ENCODE measurements around the gene SIK3.

The SIK3 gene

DNA sequence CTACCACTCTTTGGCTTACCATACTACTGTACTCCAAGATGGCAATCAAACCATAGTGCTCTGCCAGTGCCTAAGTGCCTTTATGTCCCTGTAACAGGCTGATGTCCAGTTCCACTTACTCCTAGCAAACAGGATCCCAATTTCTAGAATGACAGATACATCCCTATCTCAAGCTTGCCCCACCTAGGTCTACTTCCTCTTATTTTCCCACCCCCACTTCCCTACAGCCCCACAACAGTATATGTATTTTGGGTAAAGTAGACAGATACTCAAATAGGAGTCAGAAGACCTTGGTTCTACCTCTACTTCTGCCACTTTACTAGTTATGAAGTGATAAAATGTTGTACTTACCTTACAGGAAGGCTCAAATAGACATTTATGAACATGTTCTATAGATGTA is 24.1 kb downstream of the SIK3 start:
- H3K4me3 ChIP-seq (ENCODE audit: low read length), result 0 out of 2 replicates have a peak overlapping the region, but pooled peaks have one; percentile 11
- TF ChIP-seq ZNF274 (IDR thresholded peaks at IDR 0.05; ENCODE audit: low read depth, low read length), result no peak

DNA sequence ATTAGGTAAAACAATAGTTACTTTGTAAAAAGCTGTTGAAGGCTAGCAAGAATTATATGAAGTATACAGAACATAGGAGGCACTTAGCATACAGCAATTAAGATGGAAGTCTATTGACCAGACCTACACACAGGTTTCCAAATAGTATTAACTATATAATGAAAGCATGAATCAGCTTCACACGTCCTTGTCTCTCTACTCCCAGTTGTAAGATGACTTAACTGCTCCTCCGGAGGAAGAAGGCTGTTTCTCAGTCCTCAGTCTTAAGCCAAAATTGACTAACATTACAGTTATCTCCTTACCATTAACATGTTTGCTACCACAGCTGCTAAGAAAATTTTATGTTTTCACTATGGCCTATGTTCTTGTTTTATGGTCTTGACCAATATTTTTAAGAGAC is 24.7 kb downstream of the SIK3 start:
- TF ChIP-seq ZNF274 (IDR thresholded peaks at IDR 0.05; ENCODE audit: low read depth, low read length), result no peak

DNA sequence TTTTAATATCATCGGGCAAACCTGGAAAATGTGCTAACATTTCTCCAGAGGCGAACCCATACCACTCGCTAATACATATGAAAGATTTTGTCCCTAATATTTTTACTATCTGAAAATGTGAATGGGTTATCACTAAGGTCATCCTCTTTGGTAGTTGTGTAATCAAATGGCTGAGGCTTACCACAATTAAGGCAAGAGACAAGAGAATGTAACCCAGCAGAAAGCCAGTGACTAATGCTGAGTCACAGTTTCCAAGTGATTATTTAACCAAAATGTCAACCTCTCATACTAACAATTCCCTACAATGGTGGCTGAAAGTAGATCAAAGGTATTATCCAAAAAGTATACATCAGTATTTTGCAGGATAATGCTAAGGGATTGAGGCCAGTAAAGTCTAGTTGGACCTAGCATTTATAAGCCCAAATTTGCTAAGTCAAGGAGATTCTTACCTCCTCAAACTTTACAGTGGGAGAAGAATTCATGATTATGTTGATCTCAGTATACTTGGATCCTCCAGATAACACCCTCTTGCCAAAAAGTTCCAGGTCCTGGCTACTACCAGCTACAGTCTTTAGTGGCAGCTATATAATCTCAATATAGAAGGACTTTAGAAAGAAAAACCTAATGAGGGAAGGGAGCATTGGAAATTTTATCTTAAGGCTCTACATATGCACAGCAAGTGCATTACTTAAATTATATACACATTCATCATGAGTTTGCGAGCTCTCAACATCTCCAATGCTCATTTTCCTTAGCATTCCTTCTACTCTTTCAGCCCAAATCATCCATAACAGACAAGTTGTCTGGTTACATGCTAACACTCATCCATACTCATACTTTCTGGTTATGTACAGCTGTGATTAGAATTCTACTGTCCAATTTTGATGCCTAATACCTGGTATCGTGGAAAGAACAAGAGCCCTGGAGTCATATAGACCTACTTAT is 25.4 kb downstream of the SIK3 start:
- no peak overlapping the region for H3K4me3 ChIP-seq (ENCODE audit: low read length)
- TF ChIP-seq ZNF274 (IDR thresholded peaks at IDR 0.05; ENCODE audit: low read depth, low read length), result no peak

More for the DNA sequence above, 24.7 kb downstream of the SIK3 start:
- H3K4me3 ChIP-seq (ENCODE audit: low read length), result 0 out of 2 replicates have a peak overlapping the region, but pooled peaks have one; percentile 11

DNA sequence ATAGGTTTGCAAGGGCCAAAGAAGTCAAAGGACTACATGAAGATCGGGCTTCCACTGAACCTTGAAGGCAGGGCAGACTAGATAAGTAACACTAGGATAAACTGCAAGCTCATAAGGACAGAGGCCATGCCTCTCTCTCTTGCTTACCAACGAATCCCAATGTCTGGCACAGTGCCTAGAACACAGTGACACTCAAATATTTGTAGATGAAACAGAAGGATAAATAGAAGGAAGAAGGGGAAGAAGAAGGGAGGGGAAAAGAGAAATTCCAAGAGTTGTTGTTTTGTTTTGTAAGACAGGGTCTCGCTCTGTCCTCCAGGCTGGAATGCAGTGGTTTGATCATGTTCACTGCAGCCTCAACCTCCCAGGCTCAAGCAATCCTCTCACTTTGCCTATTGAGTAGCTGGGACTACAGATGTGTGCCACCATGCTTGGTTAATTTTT is 26.9 kb downstream of the SIK3 start:
- no peak for TF ChIP-seq ZNF274 (IDR thresholded peaks at IDR 0.05; ENCODE audit: low read depth, low read length)
- H3K4me3 ChIP-seq (ENCODE audit: low read length), result no peak overlapping the region

DNA sequence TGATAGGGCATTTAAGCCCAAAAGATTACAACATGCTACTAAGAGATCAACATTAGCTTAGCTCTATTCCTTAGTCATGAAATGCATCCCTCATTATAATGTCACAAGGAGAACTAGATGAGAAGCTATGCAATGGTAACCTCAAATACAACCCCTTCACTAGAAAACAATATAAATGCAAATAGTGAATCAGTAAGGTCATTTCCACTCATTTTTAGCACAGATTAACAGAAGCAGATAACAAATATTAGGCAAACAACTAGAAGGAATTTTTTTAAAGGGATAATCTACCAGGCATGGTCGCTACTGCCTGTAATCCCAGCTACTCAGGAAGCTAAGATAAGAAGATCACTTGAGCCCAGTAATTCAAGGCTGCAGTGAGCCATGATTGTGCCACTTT is 28.2 kb downstream of the SIK3 start:
- H3K4me3 ChIP-seq (ENCODE audit: low read length), result no peak overlapping the region
- no peak for TF ChIP-seq ZNF274 (IDR thresholded peaks at IDR 0.05; ENCODE audit: low read depth, low read length)

DNA sequence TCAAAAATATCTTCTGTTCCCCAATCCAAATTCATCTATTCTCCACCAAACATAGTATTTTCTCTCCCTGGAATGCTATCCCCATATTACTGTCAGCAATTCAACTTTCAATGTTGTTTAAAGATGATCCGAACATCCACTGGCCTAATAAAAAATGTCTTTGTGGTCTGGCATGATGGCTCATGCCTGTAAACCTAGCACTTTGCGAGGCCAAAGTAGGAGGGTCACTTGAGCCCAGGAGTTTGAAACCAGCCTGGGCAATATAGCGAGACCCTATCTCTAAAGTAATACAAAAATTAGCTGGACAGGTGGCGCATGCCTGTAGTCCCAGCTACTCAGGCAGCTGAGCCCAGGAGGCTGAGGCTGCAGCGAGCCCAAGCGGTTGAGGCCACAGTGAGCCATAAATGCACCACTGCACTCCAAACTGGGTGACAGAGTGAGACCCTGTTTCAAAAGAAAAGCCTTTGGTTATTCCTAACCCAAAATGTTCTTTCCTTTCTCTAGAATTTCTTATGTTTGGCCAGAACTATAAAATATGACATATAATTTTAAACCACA is 29.8 kb downstream of the SIK3 start:
- TF ChIP-seq ZNF274 (IDR thresholded peaks at IDR 0.05; ENCODE audit: low read depth, low read length), result no peak
- H3K4me3 ChIP-seq (ENCODE audit: low read length), result no peak overlapping the region

DNA sequence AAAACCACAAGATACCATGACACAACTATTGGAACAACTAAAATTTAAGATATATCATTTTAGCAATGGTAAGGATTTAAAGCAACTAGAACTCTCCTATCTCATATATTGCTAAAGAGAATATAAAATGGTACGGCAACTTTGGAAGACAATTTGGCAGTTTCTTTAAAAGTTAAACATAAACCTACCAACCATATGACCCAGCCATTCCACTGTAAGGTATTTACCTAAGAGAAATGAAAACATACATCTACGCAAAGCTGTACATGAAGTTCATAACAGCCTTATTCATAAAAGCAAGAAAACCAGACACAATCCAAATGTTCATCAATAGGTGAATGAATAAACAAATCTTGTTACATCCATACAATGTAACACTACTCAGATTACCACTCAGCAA is 31.3 kb downstream of the SIK3 start:
- TF ChIP-seq ZNF274 (IDR thresholded peaks at IDR 0.05; ENCODE audit: low read depth, low read length), result no peak
- H3K4me3 ChIP-seq (ENCODE audit: low read length), result no peak overlapping the region

DNA sequence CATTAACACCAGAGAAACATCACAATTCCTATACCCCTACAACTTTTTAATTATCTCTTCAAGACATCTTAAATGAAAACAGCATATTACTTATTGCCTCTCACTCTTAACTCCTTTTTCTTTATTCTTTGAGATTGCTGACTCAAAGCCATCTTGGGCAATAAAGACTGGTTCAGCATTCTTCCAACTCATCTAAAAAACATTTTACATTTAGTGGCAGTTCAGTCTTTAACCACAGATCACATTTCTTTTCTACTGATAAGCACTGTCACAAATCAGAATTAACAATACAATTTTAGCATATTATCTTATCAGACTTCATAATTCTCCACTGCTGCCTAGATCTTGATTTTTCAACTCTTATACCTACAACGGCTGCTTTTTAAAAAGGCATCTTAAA is 34.0 kb downstream of the SIK3 start:
- no peak for TF ChIP-seq ZNF274 (IDR thresholded peaks at IDR 0.05; ENCODE audit: low read depth, low read length)
- H3K4me3 ChIP-seq (ENCODE audit: low read length), result no peak overlapping the region

DNA sequence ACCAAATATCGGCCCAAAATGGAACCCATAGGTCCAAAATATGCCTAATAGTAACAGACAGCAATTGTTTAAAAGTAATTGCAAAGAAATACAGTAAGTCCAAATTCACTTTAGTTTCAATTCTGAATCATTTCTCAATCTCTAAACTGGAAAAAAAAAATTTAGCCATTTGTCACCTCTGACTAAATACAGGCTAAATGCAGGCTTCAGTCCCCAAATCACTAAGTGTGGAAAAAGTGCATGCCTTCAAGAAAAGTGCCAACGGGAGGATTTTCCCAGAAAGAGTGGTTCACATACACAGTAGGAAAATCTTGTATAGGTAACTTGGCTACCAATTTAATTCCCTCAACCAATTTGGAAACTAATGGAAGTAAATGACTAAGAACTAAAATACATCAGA is 35.7 kb downstream of the SIK3 start:
- H3K4me3 ChIP-seq (ENCODE audit: low read length), result no peak overlapping the region
- no peak for TF ChIP-seq ZNF274 (IDR thresholded peaks at IDR 0.05; ENCODE audit: low read depth, low read length)

DNA sequence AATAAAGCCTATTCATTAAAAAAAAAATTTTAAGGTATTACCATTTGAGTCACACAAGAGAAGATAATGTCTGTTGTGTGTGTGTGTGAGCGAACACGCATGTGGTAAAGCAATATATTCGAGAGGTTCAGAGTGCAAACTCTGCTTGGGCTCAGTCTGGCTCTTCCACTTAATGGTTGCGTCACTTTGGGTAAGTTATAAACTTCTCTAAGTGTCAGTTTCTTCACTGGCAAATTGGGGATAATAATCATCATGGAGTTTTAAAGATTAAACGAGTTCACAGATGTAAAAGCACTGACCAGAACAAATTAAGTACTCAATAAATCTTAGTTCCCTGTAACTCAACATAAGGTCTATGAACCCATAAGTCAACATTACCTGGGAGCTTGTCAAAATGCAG is 37.0 kb downstream of the SIK3 start:
- TF ChIP-seq ZNF274 (IDR thresholded peaks at IDR 0.05; ENCODE audit: low read depth, low read length), result no peak
- no peak overlapping the region for H3K4me3 ChIP-seq (ENCODE audit: low read length)

DNA sequence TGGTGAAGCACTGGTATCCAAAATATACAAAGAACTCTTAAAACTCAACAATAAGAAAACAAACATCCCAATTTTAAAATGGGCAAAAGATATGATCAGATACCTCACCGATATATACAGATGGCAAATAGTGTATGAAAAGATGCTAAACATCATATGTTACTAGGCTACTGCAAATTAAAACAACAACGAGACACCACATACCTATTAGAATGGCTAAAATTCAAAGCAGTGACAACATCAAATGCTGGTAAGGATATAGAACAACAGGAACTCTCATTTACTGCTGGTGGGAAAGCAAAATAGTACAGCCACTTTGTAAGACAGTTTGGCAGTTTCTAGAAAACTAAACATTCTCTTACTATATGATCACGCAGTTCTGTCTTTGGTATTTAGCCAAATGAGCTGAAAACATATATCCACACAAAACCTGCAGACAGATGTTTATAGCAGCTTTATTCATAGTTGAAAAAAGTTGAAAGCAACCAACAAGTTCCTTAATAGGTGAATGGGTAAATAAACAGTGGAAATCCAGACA is 38.5 kb downstream of the SIK3 start:
- no peak overlapping the region for H3K4me3 ChIP-seq (ENCODE audit: low read length)
- TF ChIP-seq ZNF274 (IDR thresholded peaks at IDR 0.05; ENCODE audit: low read depth, low read length), result no peak

DNA sequence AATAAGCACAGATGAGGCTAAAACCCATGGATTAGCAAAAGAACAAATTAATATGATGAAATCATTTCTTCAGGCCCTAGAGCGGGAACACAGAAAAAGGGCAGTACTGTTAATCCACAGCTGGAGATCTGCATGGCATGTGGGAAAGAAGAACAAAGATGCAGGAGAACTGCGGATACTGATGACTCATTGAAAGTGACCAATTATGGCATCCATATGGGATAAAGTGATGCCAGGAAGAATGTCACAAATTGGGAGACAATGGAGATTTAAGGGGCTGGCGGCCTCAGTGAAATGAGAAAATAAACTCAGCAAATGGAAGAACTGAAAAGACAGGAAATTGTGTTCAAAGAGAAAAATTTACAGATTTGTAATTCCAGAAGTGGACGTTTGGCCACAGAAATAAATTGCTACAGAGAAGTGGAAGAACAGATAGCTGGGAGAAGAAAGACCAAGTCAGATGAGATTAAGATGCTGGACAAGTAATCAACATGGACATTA is 39.4 kb downstream of the SIK3 start:
- TF ChIP-seq ZNF274 (IDR thresholded peaks at IDR 0.05; ENCODE audit: low read depth, low read length), result no peak
- H3K4me3 ChIP-seq (ENCODE audit: low read length), result no peak overlapping the region

DNA sequence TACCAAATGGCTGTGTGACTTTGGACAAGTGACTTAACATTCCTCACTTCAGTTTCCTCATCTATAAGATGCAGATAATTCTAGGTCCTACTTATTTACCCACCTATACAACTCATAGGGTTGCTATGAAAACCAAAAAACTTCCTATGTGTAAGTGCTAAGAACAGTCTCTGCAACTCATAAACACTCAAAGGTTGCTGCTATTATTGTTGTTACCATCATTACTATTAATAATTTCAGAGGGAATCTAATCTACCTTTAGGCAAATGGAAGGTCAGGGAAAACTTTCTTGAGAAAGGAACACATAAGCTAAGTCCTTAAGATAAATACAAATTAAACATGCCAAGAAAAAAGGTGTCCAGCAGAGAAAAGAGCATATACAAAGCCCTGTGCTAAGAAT is 40.5 kb downstream of the SIK3 start:
- H3K4me3 ChIP-seq (ENCODE audit: low read length), result no peak overlapping the region
- no peak for TF ChIP-seq ZNF274 (IDR thresholded peaks at IDR 0.05; ENCODE audit: low read depth, low read length)

DNA sequence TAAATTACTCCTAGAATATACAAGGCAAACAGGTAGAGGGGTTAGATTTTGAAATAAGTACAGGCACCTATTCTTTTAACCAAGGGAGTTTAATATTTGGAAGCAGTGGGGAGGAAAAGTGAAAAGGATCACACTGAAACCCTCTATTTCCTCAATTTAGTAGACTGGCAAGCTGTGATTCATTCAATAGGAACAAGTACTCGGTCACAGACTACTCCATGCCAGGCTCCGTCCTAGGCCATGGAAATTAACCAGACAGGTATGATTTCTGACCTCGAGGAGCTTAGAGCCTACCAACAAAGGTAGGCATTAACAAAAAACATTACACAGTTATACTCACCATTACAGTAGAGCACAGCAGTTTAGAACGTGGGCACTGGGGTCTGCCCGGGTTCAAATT is 40.9 kb downstream of the SIK3 start:
- TF ChIP-seq ZNF274 (IDR thresholded peaks at IDR 0.05; ENCODE audit: low read depth, low read length), result no peak
- no peak overlapping the region for H3K4me3 ChIP-seq (ENCODE audit: low read length)

DNA sequence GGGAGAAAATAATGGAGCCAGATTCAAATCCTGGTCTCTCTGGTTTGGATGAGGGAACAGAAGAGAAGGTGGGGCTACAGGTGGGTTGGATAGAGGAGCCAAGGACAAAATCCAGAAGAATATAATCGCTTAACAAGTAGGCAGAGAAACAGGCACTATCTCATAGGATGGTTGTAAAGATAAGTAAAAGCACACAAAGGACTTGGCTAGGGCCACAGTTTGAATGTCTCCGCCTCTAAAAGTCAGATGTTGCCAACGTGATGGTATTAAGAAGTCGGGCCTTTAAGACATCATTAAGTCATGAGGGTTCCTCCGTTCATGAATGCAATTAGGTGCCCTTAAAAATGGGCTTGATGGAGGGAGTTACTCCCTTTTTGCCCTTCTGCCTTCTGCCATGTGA is 42.8 kb downstream of the SIK3 start:
- no peak overlapping the region for H3K4me3 ChIP-seq (ENCODE audit: low read length)
- TF ChIP-seq ZNF274 (IDR thresholded peaks at IDR 0.05; ENCODE audit: low read depth, low read length), result no peak
